GM12892 (cell line): ENCODE data around the gene DDN.
A peak's percentile ranks its signal among the peaks of the same experiment; 100 is the strongest.

Source experiments
- DNase-seq: peaks from one replicate; pipeline ENCODE4 v3.0.0; 2011; ENCODE audit not compliant: insufficient read length
- FAIRE-seq: peaks from 2 replicates; lab custom pipeline; 2011; peaks lifted over from hg19 to GRCh38; lab: Jason Lieb, UNC
- POLR2A ChIP-seq: IDR thresholded peaks from 2 replicates; pipeline ENCODE4 v1.6.1; 2011; ENCODE audit warnings: low read depth, low read length, control low read depth
- POLR2AphosphoS5 ChIP-seq: IDR thresholded peaks from 2 replicates; pipeline ENCODE4 v1.6.1; 2011; ENCODE audit warnings: low read depth, low read length, control low read depth
- TAF1 ChIP-seq: IDR thresholded peaks from 2 replicates; pipeline ENCODE4 v1.6.1; 2011; ENCODE audit warnings: low read depth, mild to moderate bottlenecking, control low read depth, low read length, borderline replicate concordance

The DDN gene

DNA sequence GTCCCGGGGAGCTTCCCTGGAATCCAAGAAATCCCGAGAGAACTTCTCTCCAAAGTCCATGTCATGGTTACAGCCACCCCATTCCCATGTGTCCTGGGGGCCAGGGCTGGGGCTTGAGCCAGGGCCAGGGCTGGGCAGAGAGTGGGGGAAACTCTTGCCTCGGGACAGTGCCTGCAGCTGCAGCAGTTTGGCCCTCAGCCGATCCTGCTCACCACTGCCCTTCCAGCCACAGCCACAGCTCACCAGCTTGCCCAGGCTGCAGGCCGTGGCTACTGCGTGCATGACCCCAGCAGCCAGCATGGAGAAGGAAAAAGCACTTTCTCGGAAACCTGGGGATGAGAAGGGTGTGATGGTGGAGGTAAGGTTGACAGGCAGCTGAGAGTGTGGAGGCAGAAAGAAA is 31.2 kb downstream of the DDN start:
- TF ChIP-seq POLR2AphosphoS5 (no peak), POLR2A (no peak), TAF1 (no peak)
- DNase-seq: no peak
- FAIRE-seq: no peak

DNA sequence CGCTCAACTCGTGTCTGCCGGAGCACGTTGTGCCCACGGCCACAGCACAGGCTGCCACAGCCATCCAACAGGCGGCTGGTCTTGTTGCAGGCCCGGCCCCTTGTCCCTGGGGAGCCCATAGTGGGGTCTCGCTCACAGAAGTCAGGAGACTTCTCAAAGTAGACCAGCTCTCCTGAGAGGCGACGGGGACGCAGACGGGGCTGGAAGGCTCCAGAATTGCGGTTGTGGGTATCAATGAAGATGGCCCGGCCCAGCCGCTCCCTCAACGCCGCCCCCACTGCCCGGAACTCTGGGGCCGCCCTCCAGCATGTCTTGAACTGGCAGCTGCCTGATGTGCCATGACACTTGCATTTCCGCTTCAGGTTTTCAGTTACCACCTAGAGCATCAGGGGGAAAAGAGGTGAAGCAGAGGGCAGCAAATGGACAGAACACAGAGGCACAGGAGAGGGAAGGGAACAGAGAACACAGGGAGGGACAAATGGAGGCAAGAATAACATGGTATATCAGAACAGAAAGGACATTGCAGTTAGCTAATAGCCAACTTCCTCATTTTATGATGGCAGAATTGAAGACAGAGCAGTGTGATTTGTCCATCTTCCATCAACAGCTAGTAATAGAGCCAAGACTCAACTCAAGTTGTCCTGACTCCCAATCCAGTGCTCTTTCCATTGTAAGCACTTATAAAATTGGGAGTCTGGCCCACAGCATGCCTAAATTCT is 32.8 kb downstream of the DDN start:
- peak; percentile 76 for FAIRE-seq

DNA sequence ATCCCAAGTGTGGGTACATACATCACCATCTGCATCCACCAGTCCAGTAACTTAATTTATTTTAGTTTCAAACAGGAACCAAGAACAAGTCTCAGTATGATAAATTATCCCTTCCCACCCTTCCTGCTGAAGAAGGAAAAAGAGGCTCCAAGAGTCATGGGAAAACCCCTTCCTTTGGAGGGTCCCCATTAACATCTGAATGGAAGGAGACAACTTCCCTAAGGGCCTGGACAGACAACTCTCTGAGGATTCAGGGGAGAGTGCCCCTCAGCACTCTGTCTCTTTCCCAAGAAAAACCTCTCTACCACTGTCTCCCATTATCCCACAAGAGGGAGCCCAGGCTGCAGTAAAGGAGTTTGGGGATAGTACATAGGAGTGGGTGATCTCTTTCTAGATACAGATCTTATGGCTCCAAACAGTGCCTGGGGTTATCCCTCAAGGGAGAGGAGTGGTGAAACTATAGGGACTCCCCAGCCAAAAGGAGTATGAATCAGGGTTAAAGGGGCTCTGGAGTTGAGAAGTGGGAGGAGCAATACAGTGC is 33.8 kb downstream of the DDN start:
- no peak for DNase-seq
- no peak for FAIRE-seq
- TF ChIP-seq POLR2AphosphoS5 (no peak), POLR2A (no peak), TAF1 (no peak)

More for the DNA sequence above, 32.8 kb downstream of the DDN start:
- TF ChIP-seq POLR2AphosphoS5: no peak
- no peak for TF ChIP-seq POLR2A
- DNase-seq: no peak

DNA sequence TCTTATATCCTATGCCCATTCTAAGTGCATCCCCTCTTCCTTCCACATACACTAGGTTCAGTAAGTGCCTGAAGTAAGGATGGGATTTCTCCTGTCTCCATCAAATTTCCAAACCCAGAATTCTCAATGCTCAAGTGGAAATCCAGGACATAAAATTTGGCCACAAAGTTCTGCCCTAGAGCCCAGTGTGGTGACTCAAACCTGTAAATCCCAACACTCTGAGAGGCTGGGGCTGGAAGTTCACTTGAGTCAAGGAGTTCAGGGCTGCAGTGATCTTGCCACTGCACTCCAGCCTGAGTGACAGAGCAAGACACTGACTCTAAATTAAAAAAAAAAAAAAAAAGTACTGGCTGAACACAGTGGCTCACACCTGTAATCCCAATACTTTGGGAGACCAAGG is 37.4 kb downstream of the DDN start:
- no peak for TF ChIP-seq POLR2A
- FAIRE-seq (no peak), DNase-seq (no peak)

DNA sequence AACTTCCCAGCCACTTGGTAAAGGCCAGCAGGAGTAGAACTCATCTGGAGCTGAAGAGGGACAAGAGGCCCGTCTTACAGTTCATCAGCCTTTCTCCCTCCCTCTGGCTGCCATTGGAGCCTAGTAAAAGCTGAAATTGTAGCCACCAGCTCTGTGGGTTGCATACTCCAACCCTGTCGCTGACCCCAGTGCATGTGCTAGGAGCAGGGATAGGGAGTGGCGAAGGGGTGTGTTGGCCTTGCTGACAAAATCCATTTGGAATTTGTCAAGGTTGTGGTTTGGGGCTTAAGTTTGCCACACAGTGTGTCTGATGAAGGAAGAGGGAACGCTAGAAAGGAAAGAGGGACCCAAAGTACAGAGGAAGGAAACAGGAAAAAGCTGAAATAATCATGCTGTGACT is 37.8 kb downstream of the DDN start:
- no peak for FAIRE-seq

DNA sequence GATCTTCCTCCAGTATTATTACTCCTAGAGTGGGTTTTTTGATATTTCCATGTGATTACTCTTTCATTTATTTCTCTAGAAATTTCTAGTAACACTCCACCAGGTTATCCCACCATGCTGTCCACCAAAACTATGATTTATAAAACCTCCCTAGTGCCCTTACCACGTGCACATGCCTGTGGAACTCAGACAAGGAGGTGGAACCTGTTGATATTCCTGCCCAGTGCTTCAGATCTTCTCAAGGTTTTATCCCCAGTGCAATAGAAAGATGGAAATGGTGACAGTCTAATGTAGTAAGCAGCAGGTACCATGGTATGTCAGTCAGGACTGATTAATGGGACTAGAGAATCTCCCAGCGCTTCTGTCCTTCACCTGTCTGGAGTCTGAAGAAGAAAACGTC is 38.3 kb downstream of the DDN start:
- TF ChIP-seq POLR2AphosphoS5: no peak
- FAIRE-seq: no peak
- no peak for DNase-seq

More for the DNA sequence above, 37.8 kb downstream of the DDN start:
- no peak for DNase-seq
- no peak for TF ChIP-seq POLR2A
- no peak for TF ChIP-seq TAF1
- TF ChIP-seq POLR2AphosphoS5: no peak

DNA sequence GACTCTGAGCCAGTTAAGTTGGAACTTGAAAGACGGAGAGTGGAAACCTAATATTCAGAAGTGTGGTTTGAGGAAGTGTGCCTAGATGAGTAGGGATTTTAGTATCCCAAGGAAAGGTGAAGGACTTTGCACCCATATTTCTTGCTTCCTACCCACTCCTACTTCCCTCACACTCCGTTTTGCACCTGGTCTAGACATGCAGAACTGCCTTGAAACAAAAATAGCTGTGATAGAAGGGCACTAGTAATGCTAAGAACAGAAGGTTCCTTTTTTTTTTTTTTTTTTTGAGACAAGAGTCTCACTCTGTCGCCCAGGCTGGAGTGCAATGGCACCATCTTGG is 41.2 kb downstream of the DDN start:
- FAIRE-seq (no peak), DNase-seq (no peak)
- TF ChIP-seq POLR2AphosphoS5 (no peak), TAF1 (no peak), POLR2A (no peak)

DNA sequence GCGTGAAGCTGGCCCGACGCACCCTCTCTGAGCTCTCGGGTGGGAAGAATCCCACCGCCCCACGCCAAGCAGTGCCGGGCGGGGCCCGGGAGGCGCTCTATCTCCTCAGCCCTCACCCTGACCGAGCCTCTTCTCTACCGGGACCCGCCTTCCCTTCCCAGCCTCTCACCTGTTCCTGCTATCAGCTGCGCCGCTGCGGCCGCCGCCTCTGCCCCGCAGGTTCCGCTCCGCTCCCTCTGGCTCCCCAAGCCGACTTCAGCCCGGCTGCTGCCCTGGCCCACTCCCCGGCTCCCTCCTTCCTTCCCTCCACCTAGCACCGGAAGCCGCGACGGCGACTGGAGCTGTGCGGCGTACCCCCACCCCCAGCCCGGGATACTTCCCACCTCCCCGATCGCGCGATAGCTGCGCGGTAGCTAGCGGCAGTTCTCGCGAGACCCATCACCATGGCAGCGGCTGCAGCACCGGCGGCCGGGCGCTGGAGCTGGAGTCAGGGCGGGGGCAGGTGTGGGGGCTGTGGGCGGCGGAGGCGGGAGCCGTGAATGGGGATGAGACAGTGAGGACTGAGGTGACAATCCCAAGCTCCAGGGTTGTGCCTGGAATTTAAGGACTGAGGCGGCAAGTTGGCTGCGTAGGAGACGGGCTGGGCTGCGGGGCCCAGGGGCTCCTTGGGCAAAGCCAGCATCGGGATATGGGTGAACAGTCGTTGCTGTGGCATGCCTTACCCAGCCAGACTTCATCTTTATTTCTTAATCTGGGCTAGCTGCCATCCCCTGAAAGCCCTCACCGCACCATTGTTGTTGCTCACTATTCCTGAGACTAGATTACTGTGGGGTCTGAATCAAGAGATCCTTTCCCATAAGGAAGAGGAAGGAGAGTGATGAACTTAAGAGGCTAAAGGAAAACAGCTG is 41.8 kb downstream of the DDN start, which contains the start of gene ARF3:
Gene ARF3 (minus strand): TSS at position 347 of the 908 bp plus-strand sequence. CDS start 16,392 bp downstream, outside the sequence.
- DNase-seq (peak; percentile 97), FAIRE-seq (peak; percentile 93)
- peak; percentile 77; the same call in 1 of the 2 replicates for TF ChIP-seq POLR2A
- peak; percentile 50; the same call in 1 of the 2 replicates for TF ChIP-seq POLR2AphosphoS5
- no peak for TF ChIP-seq TAF1

DNA sequence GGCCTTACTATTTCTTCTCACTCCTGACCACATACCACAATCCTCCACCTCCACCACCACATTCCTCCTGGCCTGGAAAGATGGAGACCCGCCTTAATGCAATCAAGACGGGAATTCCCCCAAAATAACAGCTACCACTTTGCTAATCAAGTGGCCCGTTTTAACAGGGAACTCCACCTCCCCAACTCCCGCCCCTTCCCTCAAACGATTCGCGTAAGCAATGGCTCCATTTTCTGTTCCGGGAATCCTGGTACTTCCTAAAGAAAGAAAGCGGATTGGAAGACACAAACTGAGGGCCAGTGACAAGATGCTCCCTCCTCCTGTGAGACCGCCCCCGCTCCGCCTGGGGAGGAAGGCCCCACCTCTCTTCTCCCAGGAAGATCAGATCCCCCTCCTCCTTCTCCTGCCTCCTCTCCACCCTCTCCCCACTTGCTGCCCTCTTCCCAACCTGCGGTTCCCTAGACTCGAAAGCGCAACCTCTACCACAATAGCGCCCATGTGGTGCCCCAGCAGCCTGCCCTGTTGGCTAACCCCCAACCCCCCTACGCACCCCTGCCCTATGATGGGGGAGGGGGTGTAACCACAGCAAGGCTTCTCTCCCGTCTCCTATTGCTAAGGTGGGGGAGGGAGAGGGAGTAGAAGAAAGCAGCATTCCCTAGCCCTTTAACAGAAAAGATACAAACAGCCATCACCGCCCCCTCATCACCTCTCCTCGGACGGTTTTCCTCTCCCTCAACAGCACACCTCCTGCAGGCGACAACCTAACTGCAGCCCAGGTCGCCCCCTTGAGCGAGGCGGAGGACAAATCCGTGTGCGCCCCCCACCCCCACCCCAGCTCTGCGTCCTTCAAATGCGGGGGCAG is 42.7 kb downstream of the DDN start:
- no peak for TF ChIP-seq TAF1
- no peak for TF ChIP-seq POLR2A
- no peak for TF ChIP-seq POLR2AphosphoS5
- no peak for FAIRE-seq
- no peak for DNase-seq

DNA sequence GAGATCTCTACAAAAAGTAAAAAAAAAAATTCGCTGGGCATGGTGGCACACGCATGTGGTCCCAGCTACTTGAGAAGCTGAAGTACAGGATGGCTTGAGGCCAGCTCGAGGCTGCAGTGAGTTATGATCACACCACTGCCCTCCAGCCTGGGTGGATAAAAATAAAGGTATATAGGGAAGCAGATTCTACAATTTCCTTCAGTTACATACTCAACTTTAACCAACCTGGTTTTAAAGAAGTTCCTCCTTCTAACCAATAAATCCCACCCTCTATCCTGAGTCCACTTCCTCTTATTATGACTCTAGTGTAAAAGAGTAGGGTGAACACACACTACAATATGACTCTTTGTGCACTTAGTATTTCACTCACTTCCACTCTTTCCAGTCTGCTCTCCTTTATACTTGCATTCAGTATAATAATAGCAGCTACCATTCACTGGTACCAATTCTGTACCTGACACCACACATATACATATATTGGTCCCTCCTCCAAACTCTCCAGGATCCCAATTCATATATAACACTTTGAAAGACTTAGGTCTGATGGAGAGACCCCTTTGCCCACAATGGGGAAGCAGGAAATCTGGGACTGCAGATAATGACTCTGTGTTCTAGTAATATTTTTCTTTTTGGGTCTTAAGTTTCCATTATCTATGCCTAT is 44.2 kb downstream of the DDN start:
- DNase-seq (no peak), FAIRE-seq (no peak)
- TF ChIP-seq POLR2A: no peak

DNA sequence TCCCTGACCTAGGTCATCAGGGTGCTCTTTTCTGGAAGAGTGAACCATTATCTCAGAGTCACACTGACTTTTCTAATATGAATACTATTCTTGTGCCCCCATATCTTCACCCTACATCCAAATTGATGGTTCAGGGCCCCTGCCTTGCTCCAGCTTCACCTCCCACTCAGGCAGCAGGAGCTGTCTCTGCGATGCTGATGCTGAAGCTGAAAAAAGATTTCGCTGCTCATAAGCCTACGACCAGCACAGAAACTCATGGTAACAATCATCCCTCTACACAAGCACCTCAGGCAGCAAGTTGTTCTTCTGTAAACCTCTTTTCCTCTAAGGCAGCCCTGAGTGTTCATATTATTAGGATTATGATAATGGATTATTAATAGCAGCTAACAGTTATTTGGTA is 45.1 kb downstream of the DDN start:
- DNase-seq (no peak), FAIRE-seq (no peak)
- TF ChIP-seq POLR2AphosphoS5: no peak
- TF ChIP-seq TAF1: no peak
- no peak for TF ChIP-seq POLR2A

DNA sequence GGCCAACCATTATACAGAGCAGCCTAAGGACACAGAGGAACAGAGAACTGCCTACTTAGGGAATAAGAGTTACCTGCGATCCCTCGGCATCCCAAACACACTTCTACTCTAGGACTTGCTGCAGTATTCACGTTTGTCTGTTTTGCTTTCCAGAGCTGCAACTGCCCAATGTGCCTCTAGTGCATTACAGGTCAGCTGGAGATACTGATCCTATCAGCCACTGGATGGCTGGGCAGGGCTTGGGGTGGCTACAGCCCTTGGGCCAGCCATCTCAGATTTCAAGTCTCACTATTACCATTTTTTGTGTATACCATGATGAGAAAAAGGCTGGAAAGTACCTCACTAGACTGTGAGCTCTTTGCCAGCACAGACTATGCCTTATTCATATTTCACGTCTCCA is 46.5 kb downstream of the DDN start:
- no peak for DNase-seq
- FAIRE-seq: no peak
- TF ChIP-seq POLR2AphosphoS5: no peak
- no peak for TF ChIP-seq POLR2A
- no peak for TF ChIP-seq TAF1

DNA sequence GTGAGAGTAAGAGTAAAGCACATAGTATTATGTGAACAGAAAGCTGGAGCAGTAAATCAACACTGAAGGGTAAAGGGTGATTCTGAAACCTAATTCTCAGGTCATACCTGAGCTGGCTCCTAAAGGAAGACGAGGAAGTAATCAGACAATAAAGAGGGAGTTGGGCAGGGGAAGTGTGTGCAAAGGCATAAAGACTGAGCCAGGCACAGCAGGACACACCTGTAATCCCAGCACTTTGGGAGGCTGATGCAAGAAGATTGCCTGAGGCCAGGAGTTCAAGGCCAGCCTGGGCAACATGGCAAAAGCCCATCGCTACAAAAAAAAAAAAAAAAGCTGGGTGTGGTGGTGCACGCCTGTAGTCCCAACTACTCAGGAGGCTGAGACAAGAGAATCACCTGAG is 51.4 kb downstream of the DDN start:
- FAIRE-seq (no peak), DNase-seq (no peak)
- TF ChIP-seq TAF1 (no peak), POLR2A (no peak), POLR2AphosphoS5 (no peak)
